GM04504 (cell line): ENCODE data around the gene KCTD1.

Experiments
- DNase-seq: peaks from one replicate; pipeline ENCODE4 v3.0.0-alpha.2; 2012; ENCODE audit warnings: low read depth

KCTD1 gene

GRCh38 chr18:26524002-26524401 lies 24.4 kb downstream of the KCTD1 start:
- no peak for DNase-seq

GRCh38 chr18:26521617-26522016 lies 26.7 kb downstream of the KCTD1 start:
- DNase-seq, result no peak

- DNase-seq, result no peak
These were observed 27.4 kb downstream of the KCTD1 start for GRCh38 chr18:26520974-26521373.

GRCh38 chr18:26519114-26519513 lies 29.2 kb downstream of the KCTD1 start:
- DNase-seq, result no peak

GRCh38 chr18:26516964-26517363 lies 31.4 kb downstream of the KCTD1 start:
- DNase-seq, result no peak

GRCh38 chr18:26515643-26516487 lies 32.5 kb downstream of the KCTD1 start:
- no peak for DNase-seq

- DNase-seq, result no peak
These were observed 36.8 kb downstream of the KCTD1 start for GRCh38 chr18:26511339-26512071.

- DNase-seq, result no peak
These were observed 38.0 kb downstream of the KCTD1 start for GRCh38 chr18:26510337-26510736.

- DNase-seq, result no peak
These were observed 42.3 kb downstream of the KCTD1 start for GRCh38 chr18:26506012-26506411.

- DNase-seq, result no peak
These were observed 43.5 kb downstream of the KCTD1 start for GRCh38 chr18:26504831-26505230.

GRCh38 chr18:26503382-26503781 lies 45.0 kb downstream of the KCTD1 start:
- no peak for DNase-seq

GRCh38 chr18:26502823-26503222 lies 45.5 kb downstream of the KCTD1 start:
- DNase-seq, result no peak

GRCh38 chr18:26497866-26498265 lies 50.5 kb downstream of the KCTD1 start:
- no peak for DNase-seq

- DNase-seq, result no peak
These were observed 51.8 kb downstream of the KCTD1 start for GRCh38 chr18:26496528-26496927.

GRCh38 chr18:26495287-26495686 lies 53.1 kb downstream of the KCTD1 start:
- no peak for DNase-seq

- DNase-seq, result no peak
These were observed 55.3 kb downstream of the KCTD1 start for GRCh38 chr18:26493021-26493420.

- no peak for DNase-seq
These were observed 57.0 kb downstream of the KCTD1 start for GRCh38 chr18:26491194-26491816.

GRCh38 chr18:26489881-26490280 lies 58.5 kb downstream of the KCTD1 start:
- DNase-seq, result no peak

- DNase-seq, result no peak
These were observed 59.2 kb downstream of the KCTD1 start for GRCh38 chr18:26489191-26489590.

GRCh38 chr18:26488417-26489009 lies 59.8 kb downstream of the KCTD1 start:
- DNase-seq, result no peak

GRCh38 chr18:26487437-26487836 lies 60.9 kb downstream of the KCTD1 start:
- DNase-seq, result no peak

GRCh38 chr18:26483633-26484032 lies 64.7 kb downstream of the KCTD1 start:
- no peak for DNase-seq

- DNase-seq, result no peak
These were observed 65.8 kb downstream of the KCTD1 start for GRCh38 chr18:26482569-26482968.
